Upper lobe of left lung (tissue), 6 donors: ENCODE measurements around the gene ST3GAL3. TPM values are rescaled to one million over a fixed set of nuclear protein-coding genes. Genes with fewer than 3 reads are reported as not detected.
"Not testable (repeated sequence)": the region's sequence is repeated elsewhere in the genome, so short reads cannot be mapped to it uniquely, and the experiment has no call there.

Source experiments
- ATAC-seq, 2 donors: fragments of 200-7000 bp; cut with Tn5 transposase; one replicate each; pipeline ENCODE4 v1.9.1; 2022; ENCODE audit warnings: mild to moderate bottlenecking in 2 of 2, moderate library complexity in 2 of 2; ENCODE audit not compliant: low FRiP score in 2 of 2
- DNase-seq, 2 donors: peaks; one replicate each; pipeline ENCODE4 v3.0.0-alpha.2; 2019 to 2020
- H3K27ac ChIP-seq, 4 donors: fragments of 200-600 bp; sonication (generic); one replicate each; pipeline ENCODE4 v1.5.1; 2016 to 2019
- H3K27me3 ChIP-seq, 4 donors: fragments of 200-600 bp; sonication (generic); one replicate each; pipeline ENCODE4 v1.5.1; 2017 to 2019
- H3K36me3 ChIP-seq, 4 donors: fragments of 200-600 bp; sonication (generic); one replicate each; pipeline ENCODE4 v1.5.1; 2016 to 2019
- H3K4me1 ChIP-seq, 4 donors: fragments of 200-600 bp; sonication (generic); one replicate each; pipeline ENCODE4 v1.5.1; 2018 to 2019
- H3K4me3 ChIP-seq, 4 donors: fragments of 200-600 bp; sonication (generic); one replicate each; pipeline ENCODE4 v1.5.1; 2017 to 2019; ENCODE audit warnings: mild to moderate bottlenecking in 2 of 4, moderate library complexity in 1 of 4
- H3K9me3 ChIP-seq, 4 donors: fragments of 200-600 bp; sonication (generic); one replicate each; pipeline ENCODE4 v1.5.1; 2018 to 2019
- EP300 ChIP-seq, 4 donors: sonication (generic); formaldehyde crosslinking; IDR thresholded peaks; one replicate each; pipeline ENCODE4 v1.5.1; 2017; ENCODE audit warnings: antibody characterized with exemption in 4 of 4, control low read depth in 2 of 4
- POLR2A ChIP-seq, 4 donors: fragments of 450-650 bp; IDR thresholded peaks; one replicate each; pipeline ENCODE4 v1.5.1; 2016 to 2017; ENCODE audit warnings: antibody characterized with exemption in 4 of 4, mild to moderate bottlenecking in 2 of 4
- POLR2AphosphoS5 ChIP-seq, 2 donors: sonication (generic); formaldehyde crosslinking; IDR thresholded peaks; one replicate each; pipeline ENCODE4 v1.5.1; 2017; ENCODE audit warnings: antibody characterized with exemption in 2 of 2
- WGBS, 2 donors: methylation state at CpG; one replicate each; pipeline ENCODE4 v1.1.5; 2017 to 2018; 5-methylcytosine and 5-hydroxymethylcytosine counted together
- total RNA-seq, 6 donors: library from RNA; depleted of rRNA in 4 of 6; stranded (reverse); fragments of >200 nt in 4 of 6; gene quantifications; one replicate each; pipeline versions ENCODE4 v1.1.0 to v1.2.1, GENCODE V29; 2016 to 2021
- TF ChIP-seq, protein P1 (sequence below), 6 experiments: fragments of 450-650 bp in 4 of 6; fragments of 200-600 bp in 2 of 6; sonication (generic) in 2 of 6; IDR thresholded peaks; one replicate each; pipeline ENCODE4 v1.5.1; 2016 to 2019; ENCODE audit warnings: antibody characterized with exemption in 6 of 6
- donor health status: DM: no; HTN: no; CAD: no; lungs with moderate emphysema.
- donor health status: DM: no; HTN: yes; CAD: no; lungs with severe emphysema.

Gene ST3GAL3
- total RNA-seq, 6 donors from 2014 or later, result 14.4 to 46.1 (median 19.2) TPM

DNA sequence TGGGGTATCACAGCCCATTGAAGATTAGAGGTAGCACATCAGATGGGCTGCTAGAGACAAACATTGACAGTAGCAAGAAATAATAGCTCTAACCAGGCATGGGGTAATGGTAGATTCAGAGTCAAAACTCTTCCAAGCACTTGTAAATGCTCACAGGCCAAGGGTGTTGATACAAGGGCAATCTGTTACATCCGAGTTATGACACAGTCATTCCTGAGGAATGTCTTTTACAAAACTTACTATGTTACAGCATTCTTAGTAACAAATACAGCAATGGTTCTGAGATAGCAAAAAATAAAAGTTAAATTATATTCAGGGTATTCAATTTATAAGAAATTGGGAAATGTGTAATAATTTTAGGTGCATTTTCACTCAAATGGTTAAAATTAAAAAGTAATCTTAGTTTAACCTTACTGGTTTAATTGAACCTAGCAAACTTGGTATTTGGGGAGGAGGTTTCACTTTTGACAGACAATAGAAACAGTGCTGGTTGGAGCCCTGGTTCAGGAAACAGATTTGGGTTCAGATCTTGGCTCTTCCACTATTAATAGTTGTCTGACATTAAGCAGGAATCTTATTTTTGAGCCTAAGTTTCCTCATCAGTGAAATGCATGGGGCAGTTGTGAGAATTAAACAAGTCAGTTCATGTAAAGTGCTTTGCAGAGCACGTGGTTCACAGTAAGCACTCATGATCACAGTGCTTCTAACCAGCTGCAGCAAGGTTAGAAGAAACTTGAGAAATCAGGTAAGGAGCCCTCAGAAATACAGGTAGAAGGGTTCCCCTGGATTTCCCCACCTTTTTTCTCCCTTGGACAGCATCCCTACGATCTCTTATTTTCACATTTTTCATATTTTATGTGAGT is 4.4 kb downstream of the ST3GAL3 start:
- Histone ChIP-seq H3K9me3 (no peaks in the 10 kb centered on the region), H3K36me3 (no peaks in the 10 kb centered on the region), H3K4me1 (peaks cover 10 to 24% (median 12%) of the 10 kb centered on the region in 4 donors), H3K27me3 (no peaks in the 10 kb centered on the region), H3K27ac (no peak overlapping the region), H3K4me3 (no peak overlapping the region)
- 71 to 75% methylated on average over 3 of the region's 3 CpGs for WGBS, 2 donors
- DNase-seq, result no peak
- ATAC-seq, result no peak
- TF ChIP-seq POLR2A (IDR thresholded peaks at IDR 0.05) (no peak), POLR2AphosphoS5 (IDR thresholded peaks at IDR 0.05) (no peak)

DNA sequence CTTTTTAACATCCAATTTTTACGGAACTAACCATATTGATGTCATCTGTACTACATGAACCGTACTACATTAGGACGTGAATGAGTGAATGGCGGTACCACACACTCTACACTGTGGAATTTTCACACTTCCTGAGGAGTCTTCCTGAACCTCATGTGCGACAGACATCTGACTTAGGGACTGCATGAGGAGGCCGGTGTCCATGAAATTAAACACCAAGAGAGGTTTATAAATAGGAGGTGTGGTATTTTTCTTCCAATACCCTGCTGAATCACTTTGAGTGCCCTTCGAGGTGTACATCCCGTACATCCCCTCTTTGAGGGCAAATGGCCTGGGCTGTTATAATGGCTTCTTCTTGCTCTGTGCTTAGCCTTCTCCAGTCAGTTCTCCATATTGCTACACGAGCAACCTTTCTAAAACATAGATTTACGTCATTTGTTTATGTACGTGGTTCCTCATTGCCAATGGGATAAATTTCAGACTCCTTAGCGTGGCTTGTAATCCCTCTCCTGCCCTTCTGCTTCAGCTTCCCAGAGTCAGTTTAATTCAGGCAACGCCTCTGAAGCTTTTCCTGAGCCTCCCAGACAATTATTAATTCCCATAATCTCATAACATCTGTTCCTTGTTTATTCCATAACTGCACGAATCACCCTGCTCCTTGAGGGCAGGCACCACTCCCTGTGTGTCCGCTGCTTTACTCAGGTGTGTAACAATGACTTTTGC is 9.4 kb downstream of the ST3GAL3 start:
- no peaks in the 10 kb centered on the region for H3K27me3 ChIP-seq
- no peak for DNase-seq
- no peak for ATAC-seq
- H3K4me3 ChIP-seq, result no peak overlapping the region
- no peak overlapping the region for H3K27ac ChIP-seq
- no peaks in the 10 kb centered on the region for H3K36me3 ChIP-seq
- no peaks in the 10 kb centered on the region for H3K9me3 ChIP-seq
- H3K4me1 ChIP-seq, result no peaks in the 10 kb centered on the region
- no peak for TF ChIP-seq POLR2AphosphoS5 (IDR thresholded peaks at IDR 0.05)
- TF ChIP-seq, protein P1, sequence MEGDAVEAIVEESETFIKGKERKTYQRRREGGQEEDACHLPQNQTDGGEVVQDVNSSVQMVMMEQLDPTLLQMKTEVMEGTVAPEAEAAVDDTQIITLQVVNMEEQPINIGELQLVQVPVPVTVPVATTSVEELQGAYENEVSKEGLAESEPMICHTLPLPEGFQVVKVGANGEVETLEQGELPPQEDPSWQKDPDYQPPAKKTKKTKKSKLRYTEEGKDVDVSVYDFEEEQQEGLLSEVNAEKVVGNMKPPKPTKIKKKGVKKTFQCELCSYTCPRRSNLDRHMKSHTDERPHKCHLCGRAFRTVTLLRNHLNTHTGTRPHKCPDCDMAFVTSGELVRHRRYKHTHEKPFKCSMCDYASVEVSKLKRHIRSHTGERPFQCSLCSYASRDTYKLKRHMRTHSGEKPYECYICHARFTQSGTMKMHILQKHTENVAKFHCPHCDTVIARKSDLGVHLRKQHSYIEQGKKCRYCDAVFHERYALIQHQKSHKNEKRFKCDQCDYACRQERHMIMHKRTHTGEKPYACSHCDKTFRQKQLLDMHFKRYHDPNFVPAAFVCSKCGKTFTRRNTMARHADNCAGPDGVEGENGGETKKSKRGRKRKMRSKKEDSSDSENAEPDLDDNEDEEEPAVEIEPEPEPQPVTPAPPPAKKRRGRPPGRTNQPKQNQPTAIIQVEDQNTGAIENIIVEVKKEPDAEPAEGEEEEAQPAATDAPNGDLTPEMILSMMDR (IDR thresholded peaks at IDR 0.05), result no peak
- TF ChIP-seq POLR2A (IDR thresholded peaks at IDR 0.05), result no peak
- WGBS, 2 donors, result 80 to 88% methylated on average over 15 of the region's 15 CpGs

DNA sequence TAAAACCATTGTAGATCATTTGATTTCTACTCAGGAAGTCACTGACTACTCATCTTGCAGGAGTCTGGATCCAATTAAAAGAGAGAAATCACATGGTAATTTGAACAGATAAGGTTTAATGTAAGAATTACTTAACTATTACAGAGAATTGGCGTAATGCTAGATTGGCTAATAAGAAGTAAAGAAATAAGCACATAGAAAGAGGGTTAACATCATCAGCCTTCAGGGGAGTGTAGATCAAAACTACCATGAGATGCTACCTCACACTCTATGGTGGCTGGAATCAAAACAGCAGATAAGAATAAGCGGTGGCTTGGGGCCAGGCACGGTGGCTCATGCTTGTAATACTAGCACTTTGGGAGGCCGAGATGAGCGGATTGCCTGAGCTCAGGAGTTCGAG is 11.7 kb downstream of the ST3GAL3 start:
- no peaks in the 10 kb centered on the region for H3K9me3 ChIP-seq
- H3K36me3 ChIP-seq, result no peaks in the 10 kb centered on the region
- no peaks in the 10 kb centered on the region for H3K27me3 ChIP-seq
- ATAC-seq (peak in 1 of 2 donors; percentile 53), DNase-seq (no peak)
- H3K4me1 ChIP-seq, result no peaks in the 10 kb centered on the region
- H3K4me3 ChIP-seq, result no peak overlapping the region
- WGBS, 2 donors, result 93 to 96% methylated on average over 6 of the region's 6 CpGs
- no peak for TF ChIP-seq POLR2AphosphoS5 (IDR thresholded peaks at IDR 0.05)
- no peak for TF ChIP-seq POLR2A (IDR thresholded peaks at IDR 0.05)
- TF ChIP-seq, protein P1 (IDR thresholded peaks at IDR 0.05), result no peak
- TF ChIP-seq EP300 (IDR thresholded peaks at IDR 0.05), result no peak
- no peak overlapping the region for H3K27ac ChIP-seq

DNA sequence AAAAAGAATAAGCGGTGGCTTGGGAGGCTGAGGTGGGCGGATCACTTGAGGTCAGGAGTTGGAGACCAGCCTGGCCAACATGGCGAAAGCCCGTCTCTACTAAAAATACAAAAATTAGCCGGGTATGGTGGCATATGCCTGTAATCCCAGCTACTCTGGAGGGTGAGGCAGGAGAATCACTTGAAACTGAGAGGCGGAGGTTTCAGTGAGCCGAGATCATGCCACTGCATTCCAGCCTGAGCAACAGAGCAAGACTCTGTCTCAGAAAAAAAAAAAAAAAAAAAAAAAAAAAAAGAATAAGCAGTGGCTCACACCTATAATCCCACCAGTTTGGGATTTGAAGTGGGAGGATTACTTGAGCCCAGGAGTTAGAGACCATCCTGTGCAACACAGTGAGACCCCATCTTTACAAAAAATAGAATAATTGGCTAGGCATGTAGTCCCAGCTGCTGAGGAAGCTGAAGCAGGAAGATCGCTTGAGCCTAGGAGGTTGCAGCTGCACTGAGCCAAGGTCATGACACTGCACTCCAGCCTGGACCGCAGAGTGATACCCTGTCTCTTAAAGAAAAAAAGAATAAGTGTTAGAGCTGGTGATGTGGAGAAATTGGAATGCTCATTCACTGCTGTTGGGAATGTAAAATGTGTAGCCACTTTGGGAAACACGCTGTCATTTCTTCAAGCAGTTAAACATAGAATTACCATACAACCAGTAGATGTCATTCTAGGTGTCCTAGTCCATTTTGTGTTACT is 12.5 kb downstream of the ST3GAL3 start:
- not testable (repeated sequence) for H3K27ac ChIP-seq, H3K9me3 ChIP-seq, H3K4me1 ChIP-seq, DNase-seq, H3K36me3 ChIP-seq, H3K4me3 ChIP-seq, H3K27me3 ChIP-seq
- ATAC-seq, result peak in 1 of 2 donors; percentile 66
- 82 to 84% methylated on average over 10 of the region's 10 CpGs for WGBS, 2 donors

DNA sequence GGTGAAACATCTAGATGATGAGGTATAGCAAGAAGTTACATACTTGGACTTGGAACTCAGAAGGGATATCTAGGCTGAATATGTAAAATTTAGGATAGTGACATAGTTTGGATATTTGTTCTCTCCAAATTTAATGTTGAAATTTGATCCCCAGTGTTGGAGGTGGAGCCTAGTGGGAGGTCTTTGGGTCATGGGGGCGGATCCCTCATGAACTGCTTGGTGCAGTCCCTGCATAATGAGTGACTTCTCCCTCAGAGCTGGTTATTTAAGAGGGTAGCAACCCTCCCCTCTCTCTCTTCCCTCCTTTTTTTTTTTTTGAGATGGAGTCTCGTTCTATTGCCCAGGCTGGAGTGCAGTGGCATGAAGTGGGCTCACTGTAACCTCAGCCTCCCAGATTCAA is 15.5 kb downstream of the ST3GAL3 start:
- no peak for TF ChIP-seq EP300 (IDR thresholded peaks at IDR 0.05)
- no peak for TF ChIP-seq POLR2AphosphoS5 (IDR thresholded peaks at IDR 0.05)
- TF ChIP-seq POLR2A (IDR thresholded peaks at IDR 0.05), result no peak
- TF ChIP-seq, protein P1 (IDR thresholded peaks at IDR 0.05), result no peak

More for the DNA sequence above, 15.5 kb downstream of the ST3GAL3 start:
- no peaks in the 10 kb centered on the region for H3K36me3 ChIP-seq
- WGBS, 2 donors, result 96 to 97% methylated on average over 2 of the region's 2 CpGs
- no peaks in the 10 kb centered on the region for H3K4me1 ChIP-seq
- no peak overlapping the region for H3K27ac ChIP-seq
- H3K9me3 ChIP-seq, result no peaks in the 10 kb centered on the region
- H3K27me3 ChIP-seq, result no peaks in the 10 kb centered on the region
- ATAC-seq (no peak), DNase-seq (no peak)
- no peak overlapping the region for H3K4me3 ChIP-seq
